Astrocyte (in vitro differentiated cells and primary cell): ENCODE data around the gene KIF2A.

Source experiments
- CTCF ChIP-seq: IDR thresholded peaks from 2 replicates; pipeline ENCODE4 v1.5.1; 2011; ENCODE audit warnings: low read depth, mild to moderate bottlenecking, inconsistent platforms, low read length, moderate library complexity; ENCODE audit not compliant: insufficient read depth
- EZH2 ChIP-seq: IDR thresholded peaks from 2 replicates; pipeline ENCODE4 v1.6.1; 2012; ENCODE audit warnings: mild to moderate bottlenecking, low read length, inconsistent platforms; ENCODE audit not compliant: insufficient read depth

GRCh38 chr5:62296998-62297397, 9.0 kb upstream of the KIF2A start:
- TF ChIP-seq CTCF: no peak
- TF ChIP-seq EZH2: no peak
